HepG2 (cell line): Measurements from ENCODE around the gene KLF11. TPM values are rescaled to one million over a fixed set of nuclear protein-coding genes. Genes with fewer than 3 reads are reported as not detected.

ENCODE experiments used
- ASH2L ChIP-seq: fragments of 300-600, 200-600 bp; sonication (generic); IDR thresholded peaks from 2 replicates; pipeline ENCODE4 v1.7.0; 2017; ENCODE audit warnings: low read depth, mild to moderate bottlenecking, moderate library complexity, mixed read lengths, low read length; ENCODE audit not compliant: insufficient read length
- BCL6 ChIP-seq: IDR thresholded peaks from 2 replicates; pipeline ENCODE4 v1.6.1; 2016; ENCODE audit warnings: missing genetic modification reagents, missing compliant biosample characterization
- CENPT ChIP-seq: sonication (generic); formaldehyde crosslinking; IDR thresholded peaks from 2 replicates; pipeline ENCODE4 v1.8.0; 2022; ENCODE audit warnings: low read depth, mild to moderate bottlenecking, moderate library complexity, missing genetic modification reagents
- IRX3 ChIP-seq: sonication (generic); formaldehyde crosslinking; IDR thresholded peaks from 2 replicates; pipeline ENCODE4 v1.8.1; 2023; ENCODE audit warnings: mild to moderate bottlenecking, low read depth, missing genetic modification reagents, borderline replicate concordance
- KDM1A ChIP-seq: IDR thresholded peaks from 2 replicates; pipeline ENCODE4 v1.6.1; 2016; ENCODE audit warnings: missing compliant biosample characterization
- MAFG ChIP-seq: sonication (generic); formaldehyde crosslinking; IDR thresholded peaks from 2 replicates; pipeline ENCODE4 v1.5.1; 2020; ENCODE audit warnings: mild to moderate bottlenecking, missing genetic modification reagents
- MLLT10 ChIP-seq: sonication (generic); formaldehyde crosslinking; IDR thresholded peaks from 2 replicates; pipeline ENCODE4 v1.4.0; 2020; ENCODE audit warnings: missing genetic modification reagents
- NR0B2 ChIP-seq: sonication (generic); formaldehyde crosslinking; IDR thresholded peaks from 2 replicates; pipeline ENCODE4 v1.4.0; 2020; ENCODE audit warnings: mild to moderate bottlenecking, missing genetic modification reagents
- ONECUT2 ChIP-seq: sonication (generic); formaldehyde crosslinking; IDR thresholded peaks from 2 replicates; pipeline ENCODE4 v1.4.0; 2020; ENCODE audit warnings: missing genetic modification reagents
- ZBTB20 ChIP-seq: sonication (generic); formaldehyde crosslinking; IDR thresholded peaks from 2 replicates; pipeline ENCODE4 v1.8.1; 2023; ENCODE audit warnings: missing genetic modification reagents, low read depth, mild to moderate bottlenecking, borderline replicate concordance
- ZBTB42 ChIP-seq: sonication (generic); formaldehyde crosslinking; IDR thresholded peaks from 2 replicates; pipeline ENCODE4 v1.5.0; 2020; ENCODE audit warnings: mild to moderate bottlenecking, missing genetic modification reagents
- ZFP1 ChIP-seq: IDR thresholded peaks from 2 replicates; pipeline ENCODE4 v1.6.1; 2016
- ZKSCAN8 ChIP-seq: IDR thresholded peaks from 2 replicates; pipeline ENCODE4 v1.6.1; 2016; ENCODE audit warnings: borderline replicate concordance, missing genetic modification reagents, missing compliant biosample characterization
- ZNF234 ChIP-seq: sonication (generic); formaldehyde crosslinking; conservative IDR thresholded peaks from 2 replicates; pipeline ENCODE4 v1.5.1; 2020; ENCODE audit warnings: mild to moderate bottlenecking, missing genetic modification reagents
- ZNF460 ChIP-seq: sonication (generic); formaldehyde crosslinking; IDR thresholded peaks from 2 replicates; pipeline ENCODE4 v1.5.1; 2020; ENCODE audit warnings: missing genetic modification reagents, mild to moderate bottlenecking, borderline replicate concordance
- ZSCAN29 ChIP-seq: sonication (generic); formaldehyde crosslinking; conservative IDR thresholded peaks from 2 replicates; pipeline ENCODE4 v1.4.0; 2020; ENCODE audit warnings: mild to moderate bottlenecking, missing genetic modification reagents
- polyA plus RNA-seq, 8 experiments: library from polyadenylated mRNA; depleted of rRNA in 3 of 8; stranded (reverse) in 7 of 8; unstranded in 1 of 8; fragments of >200 nt; fragmentation: Illumina TruSeq in 4 of 8; extraction: Trizol in 4 of 8; gene quantifications; 2 replicates each; pipeline versions ENCODE4 v1.2.1 to v1.2.3, GENCODE V29; 2011 to 2016; ENCODE audit warnings: low read depth in 4 of 8, missing spikeins in 1 of 8, mixed read lengths in 1 of 8; ENCODE audit not compliant: insufficient read depth in 1 of 8
- total RNA-seq, 5 experiments: library from RNA; depleted of rRNA; stranded (reverse); fragments of >200 nt; fragmentation: Illumina TruSeq; extraction: Trizol; gene quantifications; 2 replicates each; pipeline ENCODE4 v1.2.3, GENCODE V29; 2016; ENCODE audit warnings: low read depth in 1 of 5
- TF ChIP-seq, protein P1 (sequence below): sonication (generic); formaldehyde crosslinking; IDR thresholded peaks from 2 replicates; pipeline ENCODE4 v1.4.0; 2020; ENCODE audit warnings: missing genetic modification reagents
- TF ChIP-seq, protein P2 (sequence below): sonication (generic); formaldehyde crosslinking; IDR thresholded peaks from 2 replicates; pipeline ENCODE4 v1.4.0; 2020; ENCODE audit warnings: low read depth, missing genetic modification reagents
- TF ChIP-seq, protein P3 (sequence below), 2 experiments: sonication (generic) in 1 of 2; formaldehyde crosslinking in 1 of 2; IDR thresholded peaks; 2 replicates each; pipeline versions ENCODE4 v1.4.0 to v1.6.1; 2018 to 2020; ENCODE audit warnings: missing genetic modification reagents in 2 of 2, borderline replicate concordance in 1 of 2, low read depth in 1 of 2, mild to moderate bottlenecking in 1 of 2, missing biosample characterization in 1 of 2

KLF11 gene
- total and polyA plus RNA-seq, 2 of the 13 experiments (the other 11 are each of a cell fraction or from before 2014, with no cell fraction given), result 2.5 to 11.8 TPM

DNA sequence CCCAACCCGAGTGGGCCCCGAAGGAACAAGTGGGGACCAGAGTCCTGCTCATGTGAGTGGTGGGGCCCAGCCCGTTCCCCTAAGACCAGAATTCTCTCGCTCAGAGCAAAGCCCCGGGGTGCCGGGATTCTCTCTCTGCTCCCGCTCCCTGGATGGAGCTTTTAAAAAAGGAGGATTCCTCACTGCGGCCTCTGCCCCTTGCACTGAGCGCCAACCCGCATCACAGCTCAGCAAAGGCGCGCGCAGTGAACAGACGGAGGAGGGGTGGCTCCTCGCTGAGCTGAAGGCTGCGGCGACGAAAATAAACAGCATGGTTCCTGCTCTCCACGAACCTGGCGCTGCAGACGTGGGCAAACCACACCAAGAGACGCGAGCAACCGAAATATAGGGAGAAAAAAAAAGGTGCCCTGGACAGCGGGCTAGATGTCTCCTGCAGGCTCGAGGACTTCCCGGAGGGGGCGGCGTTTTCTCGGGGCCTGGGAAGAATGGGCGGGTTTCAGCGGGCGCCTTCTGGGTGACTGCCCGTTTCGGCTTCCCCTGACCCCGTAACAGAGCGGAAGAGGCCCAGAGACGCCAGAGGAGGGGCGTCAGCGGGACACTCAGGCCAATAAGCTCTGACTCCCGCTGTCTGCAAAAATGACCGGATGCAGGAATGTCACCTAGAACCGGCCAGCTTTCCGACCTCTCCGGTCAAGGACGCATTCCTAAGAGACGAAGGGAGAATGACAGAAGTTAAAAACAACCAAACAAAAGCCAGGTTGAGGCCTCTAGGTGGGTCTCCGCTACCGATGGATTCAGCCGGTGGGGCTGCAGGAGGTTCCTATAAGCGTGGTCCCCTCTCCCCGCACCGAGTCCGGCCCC lies 819 bp upstream of the KLF11 start (continued):
- TF ChIP-seq, protein P1, sequence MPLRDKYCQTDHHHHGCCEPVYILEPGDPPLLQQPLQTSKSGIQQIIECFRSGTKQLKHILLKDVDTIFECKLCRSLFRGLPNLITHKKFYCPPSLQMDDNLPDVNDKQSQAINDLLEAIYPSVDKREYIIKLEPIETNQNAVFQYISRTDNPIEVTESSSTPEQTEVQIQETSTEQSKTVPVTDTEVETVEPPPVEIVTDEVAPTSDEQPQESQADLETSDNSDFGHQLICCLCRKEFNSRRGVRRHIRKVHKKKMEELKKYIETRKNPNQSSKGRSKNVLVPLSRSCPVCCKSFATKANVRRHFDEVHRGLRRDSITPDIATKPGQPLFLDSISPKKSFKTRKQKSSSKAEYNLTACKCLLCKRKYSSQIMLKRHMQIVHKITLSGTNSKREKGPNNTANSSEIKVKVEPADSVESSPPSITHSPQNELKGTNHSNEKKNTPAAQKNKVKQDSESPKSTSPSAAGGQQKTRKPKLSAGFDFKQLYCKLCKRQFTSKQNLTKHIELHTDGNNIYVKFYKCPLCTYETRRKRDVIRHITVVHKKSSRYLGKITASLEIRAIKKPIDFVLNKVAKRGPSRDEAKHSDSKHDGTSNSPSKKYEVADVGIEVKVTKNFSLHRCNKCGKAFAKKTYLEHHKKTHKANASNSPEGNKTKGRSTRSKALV (CRISPR knock-in tag), result no peak
- no peak for TF ChIP-seq ZSCAN29 (CRISPR knock-in tag)
- TF ChIP-seq CENPT, result no peak
- TF ChIP-seq ZBTB20 (CRISPR knock-in tag), result no peak
- TF ChIP-seq IRX3 (CRISPR knock-in tag), result no peak
- TF ChIP-seq ONECUT2 (CRISPR knock-in tag), result no peak
- no peak for TF ChIP-seq BCL6 (CRISPR knock-in tag)
- TF ChIP-seq ZBTB42, result no peak
- no peak for TF ChIP-seq NR0B2 (CRISPR knock-in tag)
- TF ChIP-seq KDM1A (CRISPR knock-in tag), result no peak
- TF ChIP-seq, protein P2, sequence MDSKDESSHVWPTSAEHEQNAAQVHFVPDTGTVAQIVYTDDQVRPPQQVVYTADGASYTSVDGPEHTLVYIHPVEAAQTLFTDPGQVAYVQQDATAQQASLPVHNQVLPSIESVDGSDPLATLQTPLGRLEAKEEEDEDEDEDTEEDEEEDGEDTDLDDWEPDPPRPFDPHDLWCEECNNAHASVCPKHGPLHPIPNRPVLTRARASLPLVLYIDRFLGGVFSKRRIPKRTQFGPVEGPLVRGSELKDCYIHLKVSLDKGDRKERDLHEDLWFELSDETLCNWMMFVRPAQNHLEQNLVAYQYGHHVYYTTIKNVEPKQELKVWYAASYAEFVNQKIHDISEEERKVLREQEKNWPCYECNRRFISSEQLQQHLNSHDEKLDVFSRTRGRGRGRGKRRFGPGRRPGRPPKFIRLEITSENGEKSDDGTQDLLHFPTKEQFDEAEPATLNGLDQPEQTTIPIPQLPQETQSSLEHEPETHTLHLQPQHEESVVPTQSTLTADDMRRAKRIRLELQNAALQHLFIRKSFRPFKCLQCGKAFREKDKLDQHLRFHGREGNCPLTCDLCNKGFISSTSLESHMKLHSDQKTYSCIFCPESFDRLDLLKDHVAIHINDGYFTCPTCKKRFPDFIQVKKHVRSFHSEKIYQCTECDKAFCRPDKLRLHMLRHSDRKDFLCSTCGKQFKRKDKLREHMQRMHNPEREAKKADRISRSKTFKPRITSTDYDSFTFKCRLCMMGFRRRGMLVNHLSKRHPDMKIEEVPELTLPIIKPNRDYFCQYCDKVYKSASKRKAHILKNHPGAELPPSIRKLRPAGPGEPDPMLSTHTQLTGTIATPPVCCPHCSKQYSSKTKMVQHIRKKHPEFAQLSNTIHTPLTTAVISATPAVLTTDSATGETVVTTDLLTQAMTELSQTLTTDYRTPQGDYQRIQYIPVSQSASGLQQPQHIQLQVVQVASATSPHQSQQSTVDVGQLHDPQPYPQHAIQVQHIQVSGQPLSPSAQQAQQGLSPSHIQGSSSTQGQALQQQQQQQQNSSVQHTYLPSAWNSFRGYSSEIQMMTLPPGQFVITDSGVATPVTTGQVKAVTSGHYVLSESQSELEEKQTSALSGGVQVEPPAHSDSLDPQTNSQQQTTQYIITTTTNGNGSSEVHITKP (CRISPR knock-in tag), result no peak
- no peak for TF ChIP-seq ASH2L
- no peak for TF ChIP-seq MAFG (CRISPR knock-in tag)
- TF ChIP-seq ZFP1 (CRISPR knock-in tag), result no peak
- no peak for TF ChIP-seq ZNF460 (CRISPR knock-in tag)
- no peak for TF ChIP-seq ZNF234 (CRISPR knock-in tag)
- TF ChIP-seq ZKSCAN8 (CRISPR knock-in tag), result no peak
- TF ChIP-seq MLLT10, result no peak
- TF ChIP-seq, protein P3, sequence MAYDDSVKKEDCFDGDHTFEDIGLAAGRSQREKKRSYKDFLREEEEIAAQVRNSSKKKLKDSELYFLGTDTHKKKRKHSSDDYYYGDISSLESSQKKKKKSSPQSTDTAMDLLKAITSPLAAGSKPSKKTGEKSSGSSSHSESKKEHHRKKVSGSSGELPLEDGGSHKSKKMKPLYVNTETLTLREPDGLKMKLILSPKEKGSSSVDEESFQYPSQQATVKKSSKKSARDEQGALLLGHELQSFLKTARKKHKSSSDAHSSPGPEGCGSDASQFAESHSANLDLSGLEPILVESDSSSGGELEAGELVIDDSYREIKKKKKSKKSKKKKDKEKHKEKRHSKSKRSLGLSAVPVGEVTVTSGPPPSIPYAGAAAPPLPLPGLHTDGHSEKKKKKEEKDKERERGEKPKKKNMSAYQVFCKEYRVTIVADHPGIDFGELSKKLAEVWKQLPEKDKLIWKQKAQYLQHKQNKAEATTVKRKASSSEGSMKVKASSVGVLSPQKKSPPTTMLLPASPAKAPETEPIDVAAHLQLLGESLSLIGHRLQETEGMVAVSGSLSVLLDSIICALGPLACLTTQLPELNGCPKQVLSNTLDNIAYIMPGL (CRISPR knock-in tag; IDR thresholded peaks at IDR 0.05; ENCODE audit: borderline replicate concordance in 1 of 2, low read depth in 1 of 2), result 0 out of 4 replicates have a peak, but pooled peaks of 1 of the 2 experiments have one; percentile 1
